NB4 (cell line): ENCODE results near the gene MT2A.

Source experiments
- MYC ChIP-seq: IDR thresholded peaks from 2 replicates; pipeline ENCODE4 v1.6.1; 2011; ENCODE audit warnings: low read depth, low read length
- POLR2A ChIP-seq: IDR thresholded peaks from 2 replicates; pipeline ENCODE4 v1.6.1; 2011; ENCODE audit warnings: mild to moderate bottlenecking; ENCODE audit not compliant: insufficient read length; ENCODE audit errors: extremely low read depth
- TF ChIP-seq, protein P1 (sequence below): IDR thresholded peaks from one replicate; pipeline ENCODE4 v1.5.1; 2012; ENCODE audit warnings: low read depth, low read length

DNA sequence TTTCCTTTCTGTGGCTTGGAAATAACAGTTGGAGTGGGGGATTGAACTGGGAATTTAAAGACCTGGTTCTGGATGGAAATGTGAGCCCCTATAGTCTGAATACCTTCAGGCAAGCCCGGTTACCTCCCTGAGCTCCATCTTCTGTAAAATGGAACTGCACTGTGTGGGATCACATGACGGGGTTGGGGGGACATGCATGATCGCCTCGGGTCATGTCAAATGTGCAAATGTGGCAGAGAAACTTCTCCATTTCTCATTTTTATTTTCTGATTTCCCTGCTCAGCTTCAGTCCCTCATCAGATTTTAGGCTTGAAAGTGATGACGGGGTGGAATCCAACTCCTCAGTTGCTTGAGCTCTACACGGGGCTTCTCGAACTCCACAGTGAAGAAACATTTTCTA, 44.8 kb downstream of the MT2A start:
- TF ChIP-seq, protein P1, sequence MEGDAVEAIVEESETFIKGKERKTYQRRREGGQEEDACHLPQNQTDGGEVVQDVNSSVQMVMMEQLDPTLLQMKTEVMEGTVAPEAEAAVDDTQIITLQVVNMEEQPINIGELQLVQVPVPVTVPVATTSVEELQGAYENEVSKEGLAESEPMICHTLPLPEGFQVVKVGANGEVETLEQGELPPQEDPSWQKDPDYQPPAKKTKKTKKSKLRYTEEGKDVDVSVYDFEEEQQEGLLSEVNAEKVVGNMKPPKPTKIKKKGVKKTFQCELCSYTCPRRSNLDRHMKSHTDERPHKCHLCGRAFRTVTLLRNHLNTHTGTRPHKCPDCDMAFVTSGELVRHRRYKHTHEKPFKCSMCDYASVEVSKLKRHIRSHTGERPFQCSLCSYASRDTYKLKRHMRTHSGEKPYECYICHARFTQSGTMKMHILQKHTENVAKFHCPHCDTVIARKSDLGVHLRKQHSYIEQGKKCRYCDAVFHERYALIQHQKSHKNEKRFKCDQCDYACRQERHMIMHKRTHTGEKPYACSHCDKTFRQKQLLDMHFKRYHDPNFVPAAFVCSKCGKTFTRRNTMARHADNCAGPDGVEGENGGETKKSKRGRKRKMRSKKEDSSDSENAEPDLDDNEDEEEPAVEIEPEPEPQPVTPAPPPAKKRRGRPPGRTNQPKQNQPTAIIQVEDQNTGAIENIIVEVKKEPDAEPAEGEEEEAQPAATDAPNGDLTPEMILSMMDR = no peak
- no peak for TF ChIP-seq POLR2A
- TF ChIP-seq MYC = no peak
